HEK293 (cell line): Measurements from ENCODE around the gene GALNT8.

Experiments
- BCL11A ChIP-seq: fragments of 450-650 bp; formaldehyde crosslinking; IDR thresholded peaks from 2 replicates; pipeline ENCODE4 v1.5.1; 2016; ENCODE audit warnings: low read depth, missing biosample characterization, missing genetic modification characterization
- GFI1B ChIP-seq: fragments of 450-650 bp; formaldehyde crosslinking; IDR thresholded peaks from 2 replicates; pipeline ENCODE4 v1.5.1; 2016; ENCODE audit warnings: missing biosample characterization, missing genetic modification characterization
- HOXC10 ChIP-seq: sonication (generic); formaldehyde crosslinking; IDR thresholded peaks from 2 replicates; pipeline ENCODE4 v1.8.1; 2023; ENCODE audit warnings: mild to moderate bottlenecking, missing genetic modification reagents
- MZF1 ChIP-seq: fragments of 450-650 bp; formaldehyde crosslinking; IDR thresholded peaks from 2 replicates; pipeline ENCODE4 v1.5.1; 2017; ENCODE audit warnings: missing biosample characterization, missing genetic modification characterization, borderline replicate concordance
- RBAK ChIP-seq: fragments of 450-650 bp; formaldehyde crosslinking; IDR thresholded peaks from 2 replicates; pipeline ENCODE4 v1.5.1; 2016; ENCODE audit warnings: missing biosample characterization, missing genetic modification characterization
- YY1 ChIP-seq: fragments of 450-650 bp; formaldehyde crosslinking; IDR thresholded peaks from 2 replicates; pipeline ENCODE4 v1.5.1; 2018; ENCODE audit warnings: missing biosample characterization, missing genetic modification characterization
- ZBTB11 ChIP-seq: fragments of 450-650 bp; formaldehyde crosslinking; conservative IDR thresholded peaks from 2 replicates; pipeline ENCODE4 v1.5.1; 2016; ENCODE audit warnings: low read depth, missing biosample characterization, missing genetic modification characterization
- ZEB2 ChIP-seq: fragments of 450-650 bp; formaldehyde crosslinking; IDR thresholded peaks from 2 replicates; pipeline ENCODE4 v1.5.1; 2016; ENCODE audit warnings: missing biosample characterization, missing genetic modification characterization
- ZNF138 ChIP-seq: fragments of 450-650 bp; formaldehyde crosslinking; IDR thresholded peaks from 2 replicates; pipeline ENCODE4 v1.5.1; 2016; ENCODE audit warnings: missing biosample characterization, missing genetic modification characterization, borderline replicate concordance
- ZNF280D ChIP-seq: fragments of 450-650 bp; formaldehyde crosslinking; IDR thresholded peaks from 2 replicates; pipeline ENCODE4 v1.5.1; 2016; ENCODE audit warnings: missing biosample characterization, missing genetic modification characterization
- ZNF324 ChIP-seq: fragments of 450-650 bp; formaldehyde crosslinking; IDR thresholded peaks from 2 replicates; pipeline ENCODE4 v1.5.1; 2016; ENCODE audit warnings: missing biosample characterization, missing genetic modification characterization
- ZNF488 ChIP-seq: fragments of 450-650 bp; formaldehyde crosslinking; IDR thresholded peaks from 2 replicates; pipeline ENCODE4 v1.5.1; 2016; ENCODE audit warnings: missing biosample characterization, missing genetic modification characterization
- ZNF580 ChIP-seq: fragments of 450-650 bp; formaldehyde crosslinking; IDR thresholded peaks from 2 replicates; pipeline ENCODE4 v1.5.1; 2016; ENCODE audit warnings: missing biosample characterization, missing genetic modification characterization
- ZNF624 ChIP-seq: fragments of 450-650 bp; formaldehyde crosslinking; IDR thresholded peaks from 2 replicates; pipeline ENCODE4 v1.5.1; 2017; ENCODE audit warnings: missing biosample characterization, missing genetic modification characterization
- ZNF704 ChIP-seq: fragments of 450-650 bp; formaldehyde crosslinking; IDR thresholded peaks from 2 replicates; pipeline ENCODE4 v1.5.1; 2016; ENCODE audit warnings: missing biosample characterization, missing genetic modification characterization
- ZNF76 ChIP-seq: fragments of 450-650 bp; formaldehyde crosslinking; IDR thresholded peaks from 2 replicates; pipeline ENCODE4; 2016; ENCODE audit warnings: low read depth, missing biosample characterization, missing genetic modification characterization, borderline replicate concordance
- TF ChIP-seq, protein P1 (sequence below): fragments of 450-650 bp; formaldehyde crosslinking; IDR thresholded peaks from 2 replicates; pipeline ENCODE4 v1.5.1; 2017; ENCODE audit warnings: missing biosample characterization, mild to moderate bottlenecking, missing genetic modification characterization, moderate library complexity
- TF ChIP-seq, protein P2 (sequence below): fragments of 450-650 bp; IDR thresholded peaks from 2 replicates; pipeline ENCODE4 v1.5.1; 2018; ENCODE audit warnings: missing biosample characterization, mild to moderate bottlenecking, missing genetic modification characterization

The GALNT8 gene

GRCh38 chr12:4809449-4810218 lies 89.4 kb downstream of the GALNT8 start (continued):
- TF ChIP-seq ZNF280D (no peak), GFI1B (no peak), HOXC10 (CRISPR knock-in tag) (no peak), MZF1 (no peak), ZNF76 (tag by site-specific recombination) (peak; percentile 58; the same call in 1 of the 2 replicates), YY1 (tag by site-specific recombination) (no peak), ZNF324 (tag by site-specific recombination) (no peak), ZNF488 (no peak), RBAK (no peak), ZNF624 (no peak), BCL11A (no peak), ZNF580 (no peak), ZNF704 (no peak), ZBTB11 (tag by site-specific recombination) (no peak), ZNF138 (no peak), ZEB2 (tag by site-specific recombination) (no peak)
- TF ChIP-seq, protein P1, sequence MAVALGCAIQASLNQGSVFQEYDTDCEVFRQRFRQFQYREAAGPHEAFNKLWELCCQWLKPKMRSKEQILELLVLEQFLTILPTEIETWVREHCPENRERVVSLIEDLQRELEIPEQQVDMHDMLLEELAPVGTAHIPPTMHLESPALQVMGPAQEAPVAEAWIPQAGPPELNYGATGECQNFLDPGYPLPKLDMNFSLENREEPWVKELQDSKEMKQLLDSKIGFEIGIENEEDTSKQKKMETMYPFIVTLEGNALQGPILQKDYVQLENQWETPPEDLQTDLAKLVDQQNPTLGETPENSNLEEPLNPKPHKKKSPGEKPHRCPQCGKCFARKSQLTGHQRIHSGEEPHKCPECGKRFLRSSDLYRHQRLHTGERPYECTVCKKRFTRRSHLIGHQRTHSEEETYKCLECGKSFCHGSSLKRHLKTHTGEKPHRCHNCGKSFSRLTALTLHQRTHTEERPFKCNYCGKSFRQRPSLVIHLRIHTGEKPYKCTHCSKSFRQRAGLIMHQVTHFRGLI: no peak
- TF ChIP-seq, protein P2, sequence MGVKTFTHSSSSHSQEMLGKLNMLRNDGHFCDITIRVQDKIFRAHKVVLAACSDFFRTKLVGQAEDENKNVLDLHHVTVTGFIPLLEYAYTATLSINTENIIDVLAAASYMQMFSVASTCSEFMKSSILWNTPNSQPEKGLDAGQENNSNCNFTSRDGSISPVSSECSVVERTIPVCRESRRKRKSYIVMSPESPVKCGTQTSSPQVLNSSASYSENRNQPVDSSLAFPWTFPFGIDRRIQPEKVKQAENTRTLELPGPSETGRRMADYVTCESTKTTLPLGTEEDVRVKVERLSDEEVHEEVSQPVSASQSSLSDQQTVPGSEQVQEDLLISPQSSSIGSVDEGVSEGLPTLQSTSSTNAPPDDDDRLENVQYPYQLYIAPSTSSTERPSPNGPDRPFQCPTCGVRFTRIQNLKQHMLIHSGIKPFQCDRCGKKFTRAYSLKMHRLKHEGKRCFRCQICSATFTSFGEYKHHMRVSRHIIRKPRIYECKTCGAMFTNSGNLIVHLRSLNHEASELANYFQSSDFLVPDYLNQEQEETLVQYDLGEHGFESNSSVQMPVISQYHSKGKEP (tag by site-specific recombination): no peak
